Astrocyte (in vitro differentiated cells and primary cell): ENCODE data around the gene SNRNP27. TPM values are rescaled to one million over a fixed set of nuclear protein-coding genes. Genes with fewer than 3 reads are reported as not detected.

Experiments
- DNase-seq: peaks from one replicate; pipeline ENCODE4 v3.0.0-alpha.2; 2010; ENCODE audit warnings: low read depth
- FAIRE-seq: peaks from 2 replicates; lab custom pipeline; 2011; peaks lifted over from hg19 to GRCh38; lab: Jason Lieb, UNC
- H2AFZ ChIP-seq: 2 replicates; pipeline ENCODE4 v1.6.0; 2012; ENCODE audit warnings: low read depth, low read length, inconsistent platforms
- H3K27ac ChIP-seq: 2 replicates; pipeline ENCODE4 v1.5.1; 2011; ENCODE audit warnings: low read depth, low read length, inconsistent platforms
- H3K27me3 ChIP-seq: 2 replicates; pipeline ENCODE4 v1.6.0; 2011; ENCODE audit warnings: low read length, inconsistent platforms; ENCODE audit not compliant: insufficient read depth
- H3K36me3 ChIP-seq: 2 replicates; pipeline ENCODE4 v1.5.1; 2011; ENCODE audit warnings: low read length, inconsistent platforms; ENCODE audit not compliant: insufficient read depth
- H3K4me1 ChIP-seq: 2 replicates; pipeline ENCODE4 v1.5.1; 2011; ENCODE audit warnings: low read length, inconsistent platforms; ENCODE audit not compliant: insufficient read depth
- H3K4me2 ChIP-seq: 2 replicates; pipeline ENCODE4 v1.6.0; 2012; ENCODE audit warnings: low read length, inconsistent platforms
- H3K4me3 ChIP-seq: 2 replicates; pipeline ENCODE4 v1.5.1; 2011; ENCODE audit warnings: low read depth, mild to moderate bottlenecking, low read length, inconsistent platforms; ENCODE audit not compliant: insufficient read depth
- H3K79me2 ChIP-seq: 2 replicates; pipeline ENCODE4 v1.6.0; 2012; ENCODE audit warnings: mild to moderate bottlenecking, low read length, inconsistent platforms; ENCODE audit not compliant: insufficient read depth
- H3K9ac ChIP-seq: 2 replicates; pipeline ENCODE4 v1.6.0; 2012; ENCODE audit warnings: mild to moderate bottlenecking, low read length, inconsistent platforms
- H3K9me3 ChIP-seq: 2 replicates; pipeline ENCODE4 v1.5.1; 2012; ENCODE audit warnings: low read depth, mild to moderate bottlenecking, low read length, inconsistent platforms; ENCODE audit not compliant: insufficient read depth
- H4K20me1 ChIP-seq: 2 replicates; pipeline ENCODE4 v1.6.0; 2012; ENCODE audit warnings: low read length, inconsistent platforms; ENCODE audit not compliant: insufficient read depth
- H3K27ac Mint-ChIP-seq: one replicate; pipeline ENCODE4 v1.8.0; 2021; ENCODE audit warnings: mild to moderate bottlenecking, mixed read lengths; ENCODE audit not compliant: unreplicated experiment
- H3K27me3 Mint-ChIP-seq: one replicate; pipeline ENCODE4 v1.8.0; 2021; ENCODE audit warnings: low read depth, mixed read lengths; ENCODE audit not compliant: unreplicated experiment
- H3K36me3 Mint-ChIP-seq: one replicate; pipeline ENCODE4 v1.8.0; 2021; ENCODE audit warnings: low read depth, mixed read lengths; ENCODE audit not compliant: unreplicated experiment
- H3K4me1 Mint-ChIP-seq: one replicate; pipeline ENCODE4 v1.8.0; 2021; ENCODE audit warnings: low read depth, mixed read lengths; ENCODE audit not compliant: unreplicated experiment
- H3K4me3 Mint-ChIP-seq: one replicate; pipeline ENCODE4 v1.8.0; 2021; ENCODE audit warnings: mild to moderate bottlenecking, moderate library complexity, mixed read lengths; ENCODE audit not compliant: unreplicated experiment
- H3K9me3 Mint-ChIP-seq: one replicate; pipeline ENCODE4 v1.8.0; 2021; ENCODE audit warnings: mild to moderate bottlenecking, mixed read lengths; ENCODE audit not compliant: unreplicated experiment
- CTCF ChIP-seq: IDR thresholded peaks from 2 replicates; pipeline ENCODE4 v1.5.1; 2011; ENCODE audit warnings: low read depth, mild to moderate bottlenecking, inconsistent platforms, low read length, moderate library complexity; ENCODE audit not compliant: insufficient read depth
- EZH2 ChIP-seq: IDR thresholded peaks from 2 replicates; pipeline ENCODE4 v1.6.1; 2012; ENCODE audit warnings: mild to moderate bottlenecking, low read length, inconsistent platforms; ENCODE audit not compliant: insufficient read depth
- total RNA-seq: library from RNA; stranded (reverse); gene quantifications from 2 replicates; pipeline ENCODE4 v1.2.1, GENCODE V29; 2021

SNRNP27 gene
- total RNA-seq, 1 donor from 2014 or later, result 67.7 TPM

GRCh38 chr2:69917852-69918251 lies 24.1 kb downstream of the SNRNP27 start:
- no peaks in the 10 kb centered on the region for H4K20me1 ChIP-seq
- H3K27ac Mint-ChIP-seq, result peak overlapping the region; percentile 94
- H3K9me3 ChIP-seq, result no peaks in the 10 kb centered on the region
- H3K79me2 ChIP-seq, result peaks cover 31% of the 10 kb centered on the region
- H3K4me3 Mint-ChIP-seq, result peak overlapping the region; percentile 88
- H3K36me3 ChIP-seq, result no peaks in the 10 kb centered on the region
- H3K4me2 ChIP-seq, result peak overlapping the region; percentile 91
- H3K4me1 ChIP-seq, result peaks cover 19% of the 10 kb centered on the region
- FAIRE-seq (peak; percentile 70), DNase-seq (peak; percentile 86)
- peak overlapping the region; percentile 52 for H3K9ac ChIP-seq
- H3K4me1 Mint-ChIP-seq, result peaks cover 23% of the 10 kb centered on the region
- no peaks in the 10 kb centered on the region for H3K27me3 ChIP-seq
- peak overlapping the region; percentile 74 for H3K27ac ChIP-seq
- no peak overlapping the region for H3K4me3 ChIP-seq
- H2AFZ ChIP-seq, result peak overlapping the region; percentile 62
- H3K9me3 Mint-ChIP-seq, result no peaks in the 10 kb centered on the region
- TF ChIP-seq EZH2 (no peak), CTCF (no peak)
- peaks cover 9% of the 10 kb centered on the region for H3K36me3 Mint-ChIP-seq
- H3K27me3 Mint-ChIP-seq, result no peaks in the 10 kb centered on the region

- Histone ChIP-seq H2AFZ (no peak overlapping the region), H3K4me2 (peak overlapping the region; percentile 91), H3K9me3 (no peaks in the 10 kb centered on the region), H3K36me3 (peaks cover 3% of the 10 kb centered on the region), H4K20me1 (no peaks in the 10 kb centered on the region), H3K79me2 (peaks cover 31% of the 10 kb centered on the region), H3K9ac (peak overlapping the region; percentile 52), H3K4me3 (no peak overlapping the region), H3K27me3 (no peaks in the 10 kb centered on the region), H3K27ac (peak overlapping the region; percentile 74), H3K4me1 (peaks cover 19% of the 10 kb centered on the region)
- Mint-ChIP-seq H3K9me3 (no peaks in the 10 kb centered on the region), H3K27ac (peak overlapping the region; percentile 94), H3K27me3 (no peaks in the 10 kb centered on the region), H3K36me3 (peaks cover 10% of the 10 kb centered on the region), H3K4me3 (peak overlapping the region; percentile 88), H3K4me1 (peaks cover 20% of the 10 kb centered on the region)
- no peak for TF ChIP-seq EZH2
- TF ChIP-seq CTCF, result no peak
- no peak for FAIRE-seq
- no peak for DNase-seq
Observed at GRCh38 chr2:69918401-69918800, 24.6 kb downstream of the SNRNP27 start.

GRCh38 chr2:69923116-69923515 lies 29.4 kb downstream of the SNRNP27 start:
- Histone ChIP-seq H3K4me2 (no peak overlapping the region), H3K27me3 (no peaks in the 10 kb centered on the region), H3K9me3 (no peaks in the 10 kb centered on the region), H3K9ac (no peak overlapping the region), H3K4me3 (no peak overlapping the region), H2AFZ (no peak overlapping the region), H3K36me3 (peaks cover 16% of the 10 kb centered on the region), H3K4me1 (peaks cover 5% of the 10 kb centered on the region), H3K79me2 (peaks cover 8% of the 10 kb centered on the region), H4K20me1 (no peaks in the 10 kb centered on the region), H3K27ac (no peak overlapping the region)
- DNase-seq, result no peak
- no peaks in the 10 kb centered on the region for H3K27me3 Mint-ChIP-seq
- no peak overlapping the region for H3K27ac Mint-ChIP-seq
- FAIRE-seq, result no peak
- H3K4me1 Mint-ChIP-seq, result peaks cover 13% of the 10 kb centered on the region
- no peaks in the 10 kb centered on the region for H3K9me3 Mint-ChIP-seq
- peaks cover 12% of the 10 kb centered on the region for H3K36me3 Mint-ChIP-seq
- TF ChIP-seq EZH2, result no peak
- TF ChIP-seq CTCF, result no peak
- H3K4me3 Mint-ChIP-seq, result no peak overlapping the region
